Tibial artery (tissue), 4 donors: Measurements from ENCODE around the gene CHIC2.

ENCODE experiments used
- DNase-seq, 2 donors: peaks; one replicate each; pipeline ENCODE4 v3.0.0-alpha.2; 2019
- H3K27ac ChIP-seq, 2 donors: fragments of 200-600 bp; sonication (generic) in 1 of 2; 1 replicate in 1 of 2; 2 replicates in 1 of 2; pipeline ENCODE4 v1.5.1; 2018 to 2019; ENCODE audit warnings: mild to moderate bottlenecking in 1 of 2
- H3K27me3 ChIP-seq, 2 donors: fragments of 200-600 bp; sonication (generic) in 1 of 2; one replicate each; pipeline versions ENCODE4 v1.5.1 to v1.6.0; 2016 to 2019
- H3K36me3 ChIP-seq, 3 donors: fragments of 200-600 bp; sonication (generic) in 2 of 3; one replicate each; pipeline ENCODE4 v1.5.1; 2016 to 2019; ENCODE audit warnings: mild to moderate bottlenecking in 2 of 3
- H3K4me1 ChIP-seq, 4 donors: fragments of 200-600 bp; sonication (generic) in 2 of 4; 1 replicate in 3 of 4; 2 replicates in 1 of 4; pipeline ENCODE4 v1.5.1; 2016 to 2019
- H3K4me3 ChIP-seq, 2 donors: fragments of 200-600 bp; sonication (generic) in 1 of 2; 1 replicate in 1 of 2; 2 replicates in 1 of 2; pipeline ENCODE4 v1.5.1; 2018 to 2019; ENCODE audit warnings: mild to moderate bottlenecking in 2 of 2
- H3K9me3 ChIP-seq, 3 donors: fragments of 200-600 bp; sonication (generic) in 1 of 3; one replicate each; pipeline ENCODE4 v1.5.1; 2016 to 2019
- intact Hi-C: fragments of 100-400 bp; cut with DNase I; formaldehyde crosslinking; loops from one replicate; pipeline ENCODE4 v1.15.0; 2023; ENCODE audit warnings: low total_unique reads
- TF ChIP-seq, protein P1 (sequence below), 2 experiments: fragments of 200-600 bp in 1 of 2; fragments of 450-650 bp in 1 of 2; IDR thresholded peaks; one replicate each; pipeline ENCODE4 v1.5.1; 2017 to 2019; ENCODE audit warnings: antibody characterized with exemption in 2 of 2, mild to moderate bottlenecking in 1 of 2, moderate library complexity in 1 of 2

The CHIC2 gene

GRCh38 chr4:54014666-54015160 lies 49.7 kb downstream of the CHIC2 start:
- TF ChIP-seq, protein P1, sequence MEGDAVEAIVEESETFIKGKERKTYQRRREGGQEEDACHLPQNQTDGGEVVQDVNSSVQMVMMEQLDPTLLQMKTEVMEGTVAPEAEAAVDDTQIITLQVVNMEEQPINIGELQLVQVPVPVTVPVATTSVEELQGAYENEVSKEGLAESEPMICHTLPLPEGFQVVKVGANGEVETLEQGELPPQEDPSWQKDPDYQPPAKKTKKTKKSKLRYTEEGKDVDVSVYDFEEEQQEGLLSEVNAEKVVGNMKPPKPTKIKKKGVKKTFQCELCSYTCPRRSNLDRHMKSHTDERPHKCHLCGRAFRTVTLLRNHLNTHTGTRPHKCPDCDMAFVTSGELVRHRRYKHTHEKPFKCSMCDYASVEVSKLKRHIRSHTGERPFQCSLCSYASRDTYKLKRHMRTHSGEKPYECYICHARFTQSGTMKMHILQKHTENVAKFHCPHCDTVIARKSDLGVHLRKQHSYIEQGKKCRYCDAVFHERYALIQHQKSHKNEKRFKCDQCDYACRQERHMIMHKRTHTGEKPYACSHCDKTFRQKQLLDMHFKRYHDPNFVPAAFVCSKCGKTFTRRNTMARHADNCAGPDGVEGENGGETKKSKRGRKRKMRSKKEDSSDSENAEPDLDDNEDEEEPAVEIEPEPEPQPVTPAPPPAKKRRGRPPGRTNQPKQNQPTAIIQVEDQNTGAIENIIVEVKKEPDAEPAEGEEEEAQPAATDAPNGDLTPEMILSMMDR (IDR thresholded peaks at IDR 0.05) = no peak
- H3K9me3 ChIP-seq = no peaks in the 10 kb centered on the region
- intact Hi-C loops = no loop called here

GRCh38 chr4:54011201-54011600 lies 53.2 kb downstream of the CHIC2 start:
- no peak for DNase-seq
- no peaks in the 10 kb centered on the region for H3K4me1 ChIP-seq
- H3K36me3 ChIP-seq = peaks cover 0 to 6% (median 0%) of the 10 kb centered on the region in 3 donors
- no peaks in the 10 kb centered on the region for H3K9me3 ChIP-seq
- no peaks in the 10 kb centered on the region for H3K27me3 ChIP-seq
- TF ChIP-seq, protein P1 (IDR thresholded peaks at IDR 0.05) = no peak
- no peak overlapping the region for H3K4me3 ChIP-seq
- no peak overlapping the region for H3K27ac ChIP-seq
- intact Hi-C loops = no loop called here

More at GRCh38 chr4:54014666-54015160, 49.7 kb downstream of the CHIC2 start:
- no peaks in the 10 kb centered on the region for H3K4me1 ChIP-seq
- H3K4me3 ChIP-seq = no peak overlapping the region
- no peaks in the 10 kb centered on the region for H3K36me3 ChIP-seq
- H3K27me3 ChIP-seq = no peaks in the 10 kb centered on the region
- no peak for DNase-seq
- no peak overlapping the region for H3K27ac ChIP-seq

DNA sequence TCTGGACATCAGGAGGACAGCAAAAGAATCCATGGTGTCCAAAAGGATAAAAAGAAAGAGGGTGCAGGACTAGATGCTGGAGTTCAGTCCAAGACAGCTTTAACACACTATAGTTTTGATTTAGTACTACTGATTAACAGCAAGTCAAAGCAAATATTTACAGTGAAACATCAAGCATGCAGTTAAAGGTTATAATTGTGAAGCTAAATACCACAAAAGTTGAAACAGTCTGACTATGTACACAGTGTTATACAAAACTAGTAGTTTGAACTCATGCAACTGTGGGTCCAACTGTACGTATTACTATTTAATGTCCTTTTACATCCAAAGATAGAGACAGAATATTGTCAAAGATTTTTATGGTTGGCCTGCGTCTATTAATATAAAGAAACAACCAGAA lies 57.6 kb downstream of the CHIC2 start:
- intact Hi-C loops = no loop called here
- TF ChIP-seq, protein P1 (IDR thresholded peaks at IDR 0.05) = no peak
- no peak for DNase-seq
- H3K27me3 ChIP-seq = no peaks in the 10 kb centered on the region
- H3K27ac ChIP-seq = no peak overlapping the region
- peaks cover 0 to 12% (median 4%) of the 10 kb centered on the region in 3 donors for H3K36me3 ChIP-seq
- H3K9me3 ChIP-seq = no peaks in the 10 kb centered on the region
- H3K4me1 ChIP-seq = peaks cover 0 to 3% (median 0%) of the 10 kb centered on the region in 4 donors
- H3K4me3 ChIP-seq = no peak overlapping the region

DNA sequence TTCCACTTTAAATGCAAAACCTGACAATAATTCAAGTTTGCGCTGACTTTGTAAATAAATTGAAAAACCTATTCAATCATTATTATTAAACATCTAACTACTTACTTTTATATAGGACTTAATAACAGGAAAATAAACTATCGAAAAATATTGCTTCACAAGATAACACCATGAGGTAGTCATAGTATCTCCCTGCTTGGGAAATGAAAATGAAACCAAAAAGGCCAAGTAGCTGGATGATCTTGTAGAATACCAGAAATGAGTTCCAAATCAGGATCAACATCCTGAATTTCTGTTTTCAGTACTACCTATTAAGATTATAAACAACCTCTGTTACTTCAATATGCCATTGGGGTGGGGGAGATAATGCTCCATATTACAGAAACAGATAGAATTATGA lies 58.9 kb downstream of the CHIC2 start:
- no peak overlapping the region for H3K4me3 ChIP-seq
- TF ChIP-seq, protein P1 (IDR thresholded peaks at IDR 0.05) = no peak

DNA sequence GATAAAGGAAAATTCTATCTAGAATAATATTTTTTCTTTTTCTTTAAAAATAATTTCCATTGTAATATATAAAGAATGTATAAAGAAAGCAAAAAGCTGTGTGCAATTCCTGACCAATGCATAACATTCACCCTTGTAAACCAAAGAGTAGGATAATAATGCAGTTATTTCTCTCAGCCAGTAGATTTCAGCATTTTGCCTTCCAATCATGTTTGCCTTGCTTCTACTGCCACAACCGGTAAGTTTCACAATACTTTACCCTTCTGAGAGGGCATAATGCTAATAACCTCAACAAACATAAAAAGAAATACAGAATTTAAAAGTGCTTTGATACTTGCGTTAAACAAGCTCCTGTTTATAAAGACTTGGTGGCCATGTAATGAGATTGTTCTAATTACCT lies 59.9 kb downstream of the CHIC2 start:
- TF ChIP-seq, protein P1 (IDR thresholded peaks at IDR 0.05) = no peak
- H3K4me1 ChIP-seq = peaks cover 0 to 3% (median 0%) of the 10 kb centered on the region in 4 donors
- no peaks in the 10 kb centered on the region for H3K27me3 ChIP-seq
- H3K36me3 ChIP-seq = peaks cover 0 to 13% (median 12%) of the 10 kb centered on the region in 3 donors
- H3K4me3 ChIP-seq = no peak overlapping the region
- DNase-seq = no peak
- intact Hi-C loops = no loop called here
- H3K27ac ChIP-seq = no peak overlapping the region
- H3K9me3 ChIP-seq = no peaks in the 10 kb centered on the region

More for the DNA sequence above, 58.9 kb downstream of the CHIC2 start:
- Histone ChIP-seq H3K36me3 (peaks cover 0 to 13% (median 12%) of the 10 kb centered on the region in 3 donors), H3K9me3 (no peaks in the 10 kb centered on the region), H3K27me3 (no peaks in the 10 kb centered on the region), H3K4me1 (peaks cover 0 to 3% (median 0%) of the 10 kb centered on the region in 4 donors), H3K27ac (no peak overlapping the region)
- DNase-seq = no peak
- intact Hi-C loops = no loop called here
